Breast epithelium (tissue), 4 donors: ENCODE results near the gene KIF12. TPM values are rescaled to one million over a fixed set of nuclear protein-coding genes. Genes with fewer than 3 reads are reported as not detected.

Experiments used
- DNase-seq, 2 donors: peaks; one replicate each; pipeline ENCODE4 v3.0.0-alpha.2; 2019; ENCODE audit warnings: low spot score in 2 of 2
- H3K27ac ChIP-seq, 2 donors: fragments of 200-600 bp; sonication (generic) in 1 of 2; one replicate each; pipeline ENCODE4 v1.5.1; 2016 to 2019; ENCODE audit warnings: mild to moderate bottlenecking in 1 of 2
- H3K27me3 ChIP-seq, 2 donors: fragments of 200-600 bp; sonication (generic) in 1 of 2; one replicate each; pipeline versions ENCODE4 v1.5.1 to v1.6.0; 2017 to 2019; ENCODE audit warnings: control low read depth in 1 of 2, mild to moderate bottlenecking in 1 of 2
- H3K36me3 ChIP-seq: fragments of 200-600 bp; one replicate; pipeline ENCODE4 v1.5.1; 2019
- H3K4me1 ChIP-seq, 2 donors: fragments of 200-600 bp; sonication (generic); one replicate each; pipeline ENCODE4 v1.5.1; 2016 to 2019; ENCODE audit warnings: control low read depth in 1 of 2
- H3K4me3 ChIP-seq, 3 donors: fragments of 200-600 bp; sonication (generic); 1 replicate in 2 of 3; 2 replicates in 1 of 3; pipeline ENCODE4 v1.5.1; 2016 to 2019; ENCODE audit warnings: mild to moderate bottlenecking in 3 of 3, moderate library complexity in 2 of 3
- H3K9me3 ChIP-seq, 2 donors: fragments of 200-600 bp; sonication (generic) in 1 of 2; one replicate each; pipeline ENCODE4 v1.5.1; 2016 to 2019; ENCODE audit warnings: control low read depth in 1 of 2
- POLR2A ChIP-seq: fragments of 450-650 bp; IDR thresholded peaks from one replicate; pipeline ENCODE4 v1.6.1; 2016; ENCODE audit warnings: antibody characterized with exemption, mild to moderate bottlenecking, moderate library complexity
- POLR2AphosphoS5 ChIP-seq, 3 donors: sonication (generic); formaldehyde crosslinking; IDR thresholded peaks; one replicate each; pipeline ENCODE4 v1.6.1; 2017; ENCODE audit warnings: antibody characterized with exemption in 3 of 3
- intact Hi-C: fragments of 100-400 bp; cut with DNase I; formaldehyde crosslinking; loops from one replicate; pipeline ENCODE4 v1.15.1; 2023; ENCODE audit warnings: low total_unique reads
- total RNA-seq, 3 donors: library from RNA; depleted of rRNA; stranded (reverse); fragments of >200 nt; gene quantifications; one replicate each; pipeline ENCODE4 v1.1.0, GENCODE V29; 2016
- TF ChIP-seq, protein P1 (sequence below), 3 donors: fragments of 450-650 bp; IDR thresholded peaks; one replicate each; pipeline ENCODE4 v1.5.1; 2016 to 2017; ENCODE audit warnings: antibody characterized with exemption in 3 of 3, mild to moderate bottlenecking in 3 of 3, moderate library complexity in 3 of 3

Gene KIF12
- total RNA-seq, 3 donors from 2014 or later = 14.4 to 34.4 TPM; not detected in 1

DNA sequence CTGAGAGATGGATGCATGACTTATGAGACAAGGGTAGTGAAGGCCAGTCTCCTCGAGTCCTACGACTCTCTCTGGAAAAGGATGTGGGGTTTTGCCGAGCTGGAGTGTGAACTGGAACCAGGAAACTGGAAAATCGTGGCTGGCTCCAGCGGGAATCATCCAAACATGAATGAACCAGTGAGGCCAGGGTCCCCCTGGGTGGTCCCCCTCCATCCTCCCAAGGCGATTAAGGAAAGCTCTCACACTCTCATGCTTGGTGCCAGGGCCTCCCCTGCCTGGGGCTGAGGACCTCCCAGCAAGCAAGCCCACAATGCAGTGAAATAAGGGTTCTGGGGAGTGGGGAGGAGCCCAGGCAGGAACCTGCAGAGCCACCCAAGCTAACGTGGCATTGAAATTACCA lies 11.4 kb downstream of the KIF12 start:
- no peak for DNase-seq
- no peaks in the 10 kb centered on the region for H3K27me3 ChIP-seq

DNA sequence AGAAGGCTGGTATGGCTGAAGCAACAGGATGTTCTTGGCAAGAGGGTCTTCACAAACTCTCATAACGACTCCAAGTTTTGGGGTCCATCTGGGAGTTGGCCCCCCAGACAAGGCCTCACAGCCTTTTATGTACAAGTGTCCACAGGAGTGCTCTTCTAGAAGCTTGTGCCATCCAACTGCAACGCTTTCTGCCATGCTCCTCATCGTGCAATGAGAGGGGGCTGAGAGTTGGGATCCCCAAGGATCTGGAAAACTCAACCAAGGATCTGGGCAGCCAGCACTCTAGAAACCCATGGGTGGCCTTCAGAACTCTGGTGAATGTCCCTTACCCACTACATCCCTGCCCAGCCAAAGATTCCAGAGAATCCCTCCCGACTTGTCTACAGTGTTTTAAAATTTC lies 12.5 kb downstream of the KIF12 start:
- no peak for DNase-seq
- Histone ChIP-seq H3K27me3 (no peaks in the 10 kb centered on the region), H3K36me3 (no peaks in the 10 kb centered on the region), H3K4me1 (no peaks in the 10 kb centered on the region), H3K27ac (no peak overlapping the region), H3K4me3 (no peak overlapping the region), H3K9me3 (no peaks in the 10 kb centered on the region)
- intact Hi-C loops = no loop called here
- TF ChIP-seq, protein P1, sequence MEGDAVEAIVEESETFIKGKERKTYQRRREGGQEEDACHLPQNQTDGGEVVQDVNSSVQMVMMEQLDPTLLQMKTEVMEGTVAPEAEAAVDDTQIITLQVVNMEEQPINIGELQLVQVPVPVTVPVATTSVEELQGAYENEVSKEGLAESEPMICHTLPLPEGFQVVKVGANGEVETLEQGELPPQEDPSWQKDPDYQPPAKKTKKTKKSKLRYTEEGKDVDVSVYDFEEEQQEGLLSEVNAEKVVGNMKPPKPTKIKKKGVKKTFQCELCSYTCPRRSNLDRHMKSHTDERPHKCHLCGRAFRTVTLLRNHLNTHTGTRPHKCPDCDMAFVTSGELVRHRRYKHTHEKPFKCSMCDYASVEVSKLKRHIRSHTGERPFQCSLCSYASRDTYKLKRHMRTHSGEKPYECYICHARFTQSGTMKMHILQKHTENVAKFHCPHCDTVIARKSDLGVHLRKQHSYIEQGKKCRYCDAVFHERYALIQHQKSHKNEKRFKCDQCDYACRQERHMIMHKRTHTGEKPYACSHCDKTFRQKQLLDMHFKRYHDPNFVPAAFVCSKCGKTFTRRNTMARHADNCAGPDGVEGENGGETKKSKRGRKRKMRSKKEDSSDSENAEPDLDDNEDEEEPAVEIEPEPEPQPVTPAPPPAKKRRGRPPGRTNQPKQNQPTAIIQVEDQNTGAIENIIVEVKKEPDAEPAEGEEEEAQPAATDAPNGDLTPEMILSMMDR (IDR thresholded peaks at IDR 0.05) = no peak
- TF ChIP-seq POLR2A (no peak), POLR2AphosphoS5 (IDR thresholded peaks at IDR 0.05) (no peak)

More for the DNA sequence above, 11.4 kb downstream of the KIF12 start:
- TF ChIP-seq POLR2A = no peak
- TF ChIP-seq, protein P1 (IDR thresholded peaks at IDR 0.05) = no peak
- TF ChIP-seq POLR2AphosphoS5 (IDR thresholded peaks at IDR 0.05) = no peak
- H3K9me3 ChIP-seq = no peaks in the 10 kb centered on the region
- H3K4me3 ChIP-seq = no peak overlapping the region
- no peak overlapping the region for H3K27ac ChIP-seq
- intact Hi-C loops = no loop called here
- no peaks in the 10 kb centered on the region for H3K36me3 ChIP-seq
- no peaks in the 10 kb centered on the region for H3K4me1 ChIP-seq

DNA sequence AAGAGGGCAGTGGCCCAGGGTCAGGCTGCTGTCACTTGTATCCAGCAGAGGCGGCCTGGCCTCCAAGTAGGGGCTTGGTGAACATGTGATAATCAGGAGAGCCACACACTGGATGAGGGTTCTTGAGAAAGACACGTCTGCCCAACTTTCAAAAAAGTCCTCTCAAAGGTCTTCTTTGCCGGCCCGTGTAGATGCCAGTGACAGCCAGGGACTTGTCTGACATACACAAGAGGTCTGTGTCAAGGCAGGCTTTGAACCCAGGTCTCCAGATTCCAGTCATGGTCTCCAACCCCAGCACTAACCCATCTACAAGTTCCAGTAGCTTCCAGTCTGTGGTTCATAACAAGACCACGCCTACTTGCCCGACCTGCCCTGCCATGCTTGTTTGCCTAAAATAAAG lies 13.1 kb downstream of the KIF12 start:
- Histone ChIP-seq H3K4me1 (no peaks in the 10 kb centered on the region), H3K9me3 (no peaks in the 10 kb centered on the region), H3K36me3 (no peaks in the 10 kb centered on the region), H3K27ac (no peak overlapping the region), H3K27me3 (no peaks in the 10 kb centered on the region), H3K4me3 (no peak overlapping the region)
- intact Hi-C loops = no loop called here
- no peak for DNase-seq
- TF ChIP-seq POLR2A (no peak), POLR2AphosphoS5 (IDR thresholded peaks at IDR 0.05) (no peak)
- TF ChIP-seq, protein P1 (IDR thresholded peaks at IDR 0.05) = no peak

DNA sequence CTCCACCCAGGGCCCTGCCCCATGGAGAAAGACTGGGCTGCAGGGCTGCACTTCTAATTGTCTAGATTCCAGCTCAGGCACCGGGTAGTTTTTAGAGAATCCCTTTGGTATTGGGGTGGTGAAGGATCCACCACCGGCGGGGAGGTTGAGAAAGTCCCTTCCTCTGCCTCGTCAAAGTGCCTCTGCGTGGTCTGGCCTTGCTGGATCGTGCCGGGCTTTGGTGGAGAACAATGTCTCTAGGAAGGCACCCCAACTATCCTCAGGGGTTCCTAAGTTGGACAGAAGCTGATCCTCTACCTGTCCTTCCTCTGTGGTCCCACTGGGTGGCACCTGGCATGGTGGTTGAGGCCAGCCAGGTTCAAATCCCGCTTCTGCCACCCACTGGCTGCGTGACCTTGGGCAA lies 13.7 kb downstream of the KIF12 start:
- no peaks in the 10 kb centered on the region for H3K36me3 ChIP-seq
- no peak for DNase-seq
- H3K4me3 ChIP-seq = no peak overlapping the region
- no peak overlapping the region for H3K27ac ChIP-seq
- intact Hi-C loops = no loop called here
- TF ChIP-seq POLR2A = no peak
- TF ChIP-seq, protein P1 (IDR thresholded peaks at IDR 0.05) = no peak
- no peak for TF ChIP-seq POLR2AphosphoS5 (IDR thresholded peaks at IDR 0.05)
- H3K9me3 ChIP-seq = no peaks in the 10 kb centered on the region
- no peaks in the 10 kb centered on the region for H3K4me1 ChIP-seq
- H3K27me3 ChIP-seq = no peaks in the 10 kb centered on the region

DNA sequence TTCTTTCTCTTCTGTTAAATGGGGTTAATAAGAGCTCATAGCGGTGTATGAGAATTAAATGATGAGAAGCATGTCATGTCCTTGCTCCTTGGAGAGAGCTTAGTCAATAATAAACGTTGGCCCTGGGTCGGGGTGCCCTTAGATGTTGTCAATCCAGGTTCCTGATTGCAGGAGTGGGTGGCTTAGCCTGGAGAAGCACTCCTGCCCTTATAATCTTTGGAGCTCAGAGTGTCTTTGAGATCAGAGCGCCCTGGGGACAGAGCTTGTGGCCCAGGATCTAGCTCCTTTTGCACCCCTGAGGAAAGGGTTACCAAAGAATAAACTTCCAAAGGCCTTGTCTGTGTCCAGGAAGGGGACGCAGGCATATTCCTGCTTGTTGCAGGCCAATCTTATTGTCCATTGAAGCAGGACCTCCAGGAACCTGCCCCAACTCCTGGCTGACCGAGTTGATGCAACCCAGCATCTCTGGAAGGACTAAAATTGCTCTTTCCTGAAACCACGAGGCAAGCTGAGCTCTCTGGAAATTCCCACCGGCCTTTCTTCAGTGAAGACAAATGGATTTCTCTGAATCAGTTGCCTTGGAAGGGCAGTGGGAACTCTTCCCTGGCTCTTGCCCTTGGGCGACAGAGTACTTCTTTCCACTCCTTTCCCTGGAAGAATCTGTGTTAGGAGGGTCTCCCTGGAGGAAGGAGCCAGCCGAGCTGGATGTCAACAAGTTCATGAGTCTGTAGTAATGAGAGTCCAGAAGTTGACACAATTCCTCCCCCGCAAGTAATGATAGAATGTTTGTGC lies 14.6 kb downstream of the KIF12 start:
- TF ChIP-seq POLR2AphosphoS5 (IDR thresholded peaks at IDR 0.05) (no peak), POLR2A (no peak)
- TF ChIP-seq, protein P1 (IDR thresholded peaks at IDR 0.05) = no peak
- intact Hi-C loops = loop anchor here (5.0 kb wide), 1 partner anchor 203 kb away; no protein-coding TSS in a partner anchor
- H3K4me3 ChIP-seq = no peak overlapping the region
- H3K36me3 ChIP-seq = no peaks in the 10 kb centered on the region
- no peaks in the 10 kb centered on the region for H3K27me3 ChIP-seq
- no peaks in the 10 kb centered on the region for H3K9me3 ChIP-seq
- no peaks in the 10 kb centered on the region for H3K4me1 ChIP-seq
- no peak for DNase-seq
- no peak overlapping the region for H3K27ac ChIP-seq
